Liver (tissue), 9 donors: ENCODE data around the gene ACADM. TPM values are rescaled to one million over a fixed set of nuclear protein-coding genes. Genes with fewer than 3 reads are reported as not detected.

ENCODE experiments used
- DNase-seq: peaks from one replicate; pipeline ENCODE4 v3.0.0-alpha.2; 2017; ENCODE audit warnings: low spot score
- H3K27ac ChIP-seq, 2 donors: one replicate each; pipeline ENCODE4 v1.7.0; 2013; ENCODE audit warnings: inconsistent platforms in 2 of 2, low read length in 2 of 2, control low read depth in 1 of 2, low read depth in 1 of 2, mild to moderate bottlenecking in 1 of 2
- H3K27me3 ChIP-seq, 4 donors: one replicate each; pipeline versions ENCODE4 v1.6.1 to v1.7.0; 2013; ENCODE audit warnings: low read length in 3 of 4, inconsistent platforms in 1 of 4, mild to moderate bottlenecking in 1 of 4, moderate library complexity in 1 of 4; ENCODE audit not compliant: control insufficient read depth in 4 of 4, insufficient read depth in 4 of 4
- H3K36me3 ChIP-seq, 4 donors: one replicate each; pipeline versions ENCODE4 v1.6.1 to v1.7.0; 2013; ENCODE audit warnings: low read length in 3 of 4, mild to moderate bottlenecking in 3 of 4, low read depth in 1 of 4, moderate library complexity in 1 of 4; ENCODE audit not compliant: control insufficient read depth in 4 of 4, insufficient read depth in 3 of 4
- H3K4me1 ChIP-seq, 4 donors: one replicate each; pipeline versions ENCODE4 v1.6.1 to v1.7.0; 2013; ENCODE audit warnings: low read length in 3 of 4, mild to moderate bottlenecking in 3 of 4, moderate library complexity in 1 of 4; ENCODE audit not compliant: control insufficient read depth in 4 of 4, insufficient read depth in 4 of 4
- H3K4me3 ChIP-seq, 3 donors: one replicate each; pipeline versions ENCODE4 v1.6.1 to v1.7.0; 2013; ENCODE audit warnings: low read length in 3 of 3, control low read depth in 1 of 3, low read depth in 1 of 3, mild to moderate bottlenecking in 1 of 3
- H3K9ac ChIP-seq, 2 donors: one replicate each; pipeline ENCODE4 v1.7.0; 2013; ENCODE audit warnings: low read length in 2 of 2, mild to moderate bottlenecking in 2 of 2, moderate library complexity in 2 of 2, control low read depth in 1 of 2, low read depth in 1 of 2
- H3K9me3 ChIP-seq, 4 donors: one replicate each; pipeline versions ENCODE4 v1.6.1 to v1.7.0; 2013; ENCODE audit warnings: low read length in 3 of 4; ENCODE audit not compliant: control insufficient read depth in 4 of 4
- CTCF ChIP-seq: fragments of 150-350 bp; IDR thresholded peaks from 2 replicates; pipeline ENCODE4 v1.5.1; 2017; ENCODE audit warnings: improper control_type of control experiment, low read depth, low read length; ENCODE audit not compliant: missing input control
- EGR1 ChIP-seq, 2 donors: IDR thresholded peaks; 2 replicates each; pipeline ENCODE4 v1.6.1; 2016 to 2018; ENCODE audit warnings: antibody characterized with exemption in 2 of 2, low read depth in 2 of 2
- FOXA1 ChIP-seq: IDR thresholded peaks from 2 replicates; pipeline ENCODE4 v1.6.1; 2016; ENCODE audit warnings: antibody characterized with exemption
- FOXA2 ChIP-seq: IDR thresholded peaks from 2 replicates; pipeline ENCODE4 v1.6.1; 2016; ENCODE audit warnings: antibody characterized with exemption
- GABPA ChIP-seq, 2 donors: IDR thresholded peaks in 1 of 2; conservative IDR thresholded peaks in 1 of 2; 2 replicates each; pipeline ENCODE4 v1.6.1; 2016; ENCODE audit warnings: antibody characterized with exemption in 2 of 2, mild to moderate bottlenecking in 1 of 2, moderate library complexity in 1 of 2
- HNF4A ChIP-seq, 2 donors: conservative IDR thresholded peaks; 2 replicates each; pipeline ENCODE4 v1.6.1; 2016; ENCODE audit warnings: antibody characterized with exemption in 2 of 2, mild to moderate bottlenecking in 2 of 2
- HNF4G ChIP-seq: IDR thresholded peaks from 2 replicates; pipeline ENCODE4 v1.6.1; 2016; ENCODE audit warnings: antibody characterized with exemption
- JUND ChIP-seq, 2 donors: IDR thresholded peaks; 2 replicates each; pipeline ENCODE4 v1.6.1; 2016; ENCODE audit warnings: antibody characterized with exemption in 2 of 2
- MAX ChIP-seq: IDR thresholded peaks from 2 replicates; pipeline ENCODE4 v1.6.1; 2016; ENCODE audit warnings: antibody characterized with exemption
- NR2F2 ChIP-seq: IDR thresholded peaks from 2 replicates; pipeline ENCODE4 v1.6.1; 2016; ENCODE audit warnings: antibody characterized with exemption
- RAD21 ChIP-seq, 2 donors: IDR thresholded peaks; 2 replicates each; pipeline ENCODE4 v1.6.1; 2016; ENCODE audit warnings: antibody characterized with exemption in 2 of 2, mild to moderate bottlenecking in 2 of 2
- RXRA ChIP-seq, 2 donors: IDR thresholded peaks; 2 replicates each; pipeline ENCODE4 v1.6.1; 2017 to 2018; ENCODE audit warnings: antibody characterized with exemption in 2 of 2, mild to moderate bottlenecking in 1 of 2
- SP1 ChIP-seq: IDR thresholded peaks from 2 replicates; pipeline ENCODE4 v1.6.1; 2018; ENCODE audit warnings: antibody characterized with exemption, mild to moderate bottlenecking
- TAF1 ChIP-seq: conservative IDR thresholded peaks from 2 replicates; pipeline ENCODE4 v1.6.1; 2016; ENCODE audit warnings: antibody characterized with exemption, mild to moderate bottlenecking
- YY1 ChIP-seq: IDR thresholded peaks from 2 replicates; pipeline ENCODE4 v1.6.1; 2016; ENCODE audit warnings: antibody characterized with exemption, mild to moderate bottlenecking
- ZBTB33 ChIP-seq: IDR thresholded peaks from 2 replicates; pipeline ENCODE4 v1.6.1; 2016; ENCODE audit warnings: antibody characterized with exemption
- WGBS: extraction: QIAGEN DNeasy Blood & Tissue Kit; methylation state at CpG from one replicate; pipeline ENCODE4 v1.1.7; 2013; 5-methylcytosine and 5-hydroxymethylcytosine counted together
- polyA plus RNA-seq, 2 donors: library from polyadenylated mRNA; stranded (reverse) in 1 of 2; unstranded in 1 of 2; fragments of 200-250 nt in 1 of 2; fragments of >200 nt in 1 of 2; fragmentation: Nextera tagmentation in 1 of 2; extraction: Ambion mirVana in 1 of 2; gene quantifications; one replicate each; pipeline versions ENCODE4 v1.2.1 to v1.2.3, GENCODE V29; 2013 to 2015
- total RNA-seq, 2 donors: library from RNA; depleted of rRNA; stranded (reverse); fragments of >200 nt; gene quantifications; one replicate each; pipeline ENCODE4 v1.2.3, GENCODE V29; 2014
- TF ChIP-seq, protein P1 (sequence below): IDR thresholded peaks from 2 replicates; pipeline ENCODE4 v1.6.1; 2016; ENCODE audit warnings: antibody characterized with exemption, mild to moderate bottlenecking
- TF ChIP-seq, protein P2 (sequence below): IDR thresholded peaks from 2 replicates; pipeline ENCODE4 v1.6.1; 2016; ENCODE audit warnings: antibody characterized with exemption
- donor health status: healthy.
- donor health status: healthy.
- donor health status: healthy.
- donor health status: healthy.
- donor health status: healthy.

Gene ACADM
- total and polyA plus RNA-seq, 4 donors, result 68.3 to 175 (median 149) TPM

GRCh38 chr1:75731881-75732280 lies 7.4 kb downstream of the ACADM start:
- H3K9me3 ChIP-seq, result no peaks in the 10 kb centered on the region
- WGBS, result 84% methylated on average over 4 of the region's 4 CpGs
- H3K27ac ChIP-seq, result no peak overlapping the region
- no peak for TF ChIP-seq SP1
- TF ChIP-seq MAX, result no peak
- H3K4me1 ChIP-seq, result peaks cover 2 to 10% (median 6%) of the 10 kb centered on the region in 4 donors
- no peak for DNase-seq
- H3K36me3 ChIP-seq, result peaks cover 11 to 35% (median 29%) of the 10 kb centered on the region in 4 donors
- H3K9ac ChIP-seq, result no peak overlapping the region
- no peak overlapping the region for H3K4me3 ChIP-seq
- H3K27me3 ChIP-seq, result no peaks in the 10 kb centered on the region

GRCh38 chr1:75732703-75733102 lies 8.2 kb downstream of the ACADM start:
- TF ChIP-seq TAF1 (no peak), NR2F2 (no peak), CTCF (no peak), HNF4G (no peak), EGR1 (IDR thresholded peaks at IDR 0.05; ENCODE audit: low read depth in 2 of 2) (no peak), RXRA (IDR thresholded peaks at IDR 0.05) (no peak), FOXA2 (no peak), SP1 (no peak)
- TF ChIP-seq, protein P1, sequence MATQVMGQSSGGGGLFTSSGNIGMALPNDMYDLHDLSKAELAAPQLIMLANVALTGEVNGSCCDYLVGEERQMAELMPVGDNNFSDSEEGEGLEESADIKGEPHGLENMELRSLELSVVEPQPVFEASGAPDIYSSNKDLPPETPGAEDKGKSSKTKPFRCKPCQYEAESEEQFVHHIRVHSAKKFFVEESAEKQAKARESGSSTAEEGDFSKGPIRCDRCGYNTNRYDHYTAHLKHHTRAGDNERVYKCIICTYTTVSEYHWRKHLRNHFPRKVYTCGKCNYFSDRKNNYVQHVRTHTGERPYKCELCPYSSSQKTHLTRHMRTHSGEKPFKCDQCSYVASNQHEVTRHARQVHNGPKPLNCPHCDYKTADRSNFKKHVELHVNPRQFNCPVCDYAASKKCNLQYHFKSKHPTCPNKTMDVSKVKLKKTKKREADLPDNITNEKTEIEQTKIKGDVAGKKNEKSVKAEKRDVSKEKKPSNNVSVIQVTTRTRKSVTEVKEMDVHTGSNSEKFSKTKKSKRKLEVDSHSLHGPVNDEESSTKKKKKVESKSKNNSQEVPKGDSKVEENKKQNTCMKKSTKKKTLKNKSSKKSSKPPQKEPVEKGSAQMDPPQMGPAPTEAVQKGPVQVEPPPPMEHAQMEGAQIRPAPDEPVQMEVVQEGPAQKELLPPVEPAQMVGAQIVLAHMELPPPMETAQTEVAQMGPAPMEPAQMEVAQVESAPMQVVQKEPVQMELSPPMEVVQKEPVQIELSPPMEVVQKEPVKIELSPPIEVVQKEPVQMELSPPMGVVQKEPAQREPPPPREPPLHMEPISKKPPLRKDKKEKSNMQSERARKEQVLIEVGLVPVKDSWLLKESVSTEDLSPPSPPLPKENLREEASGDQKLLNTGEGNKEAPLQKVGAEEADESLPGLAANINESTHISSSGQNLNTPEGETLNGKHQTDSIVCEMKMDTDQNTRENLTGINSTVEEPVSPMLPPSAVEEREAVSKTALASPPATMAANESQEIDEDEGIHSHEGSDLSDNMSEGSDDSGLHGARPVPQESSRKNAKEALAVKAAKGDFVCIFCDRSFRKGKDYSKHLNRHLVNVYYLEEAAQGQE, result no peak
- Histone ChIP-seq H3K9ac (no peak overlapping the region), H3K9me3 (no peaks in the 10 kb centered on the region), H3K4me1 (peaks cover under 1 to 6% (median 2%) of the 10 kb centered on the region in 4 donors), H3K27ac (no peak overlapping the region), H3K4me3 (no peak overlapping the region), H3K27me3 (no peaks in the 10 kb centered on the region), H3K36me3 (peaks cover 11 to 42% (median 33%) of the 10 kb centered on the region in 4 donors)
- WGBS, result 44% methylated on average over 1 of the region's 1 CpG
- no peak for DNase-seq

DNA sequence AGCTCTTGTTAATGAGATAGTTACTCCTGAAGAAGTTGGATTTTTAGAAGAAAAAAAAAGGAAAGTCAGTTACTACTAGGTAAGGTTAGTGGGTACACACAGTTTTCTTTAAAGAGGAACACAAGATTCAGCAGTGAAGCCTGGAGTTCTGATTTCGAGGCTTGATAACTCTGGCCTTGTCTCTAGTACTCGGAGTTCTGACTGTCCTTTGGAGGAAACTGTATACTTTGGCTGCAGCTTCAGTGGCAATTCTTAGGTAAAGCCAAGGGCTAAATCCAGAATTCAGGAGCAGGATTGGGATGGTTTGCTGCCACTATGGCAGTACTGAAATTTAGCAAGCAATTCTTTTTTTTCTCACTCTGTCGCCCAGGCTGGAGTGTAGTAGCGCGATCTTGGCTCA lies 9.2 kb downstream of the ACADM start:
- no peaks in the 10 kb centered on the region for H3K9me3 ChIP-seq
- peaks cover 11 to 44% (median 36%) of the 10 kb centered on the region in 4 donors for H3K36me3 ChIP-seq
- H3K4me1 ChIP-seq, result peaks cover 0 to 2% (median 0%) of the 10 kb centered on the region in 4 donors
- DNase-seq, result no peak
- H3K4me3 ChIP-seq, result no peak overlapping the region
- WGBS, result 89% methylated on average over 5 of the region's 5 CpGs
- no peak overlapping the region for H3K27ac ChIP-seq
- no peaks in the 10 kb centered on the region for H3K27me3 ChIP-seq
- H3K9ac ChIP-seq, result no peak overlapping the region
- no peak for TF ChIP-seq SP1
- no peak for TF ChIP-seq ZBTB33
- no peak for TF ChIP-seq NR2F2
- no peak for TF ChIP-seq RAD21 (IDR thresholded peaks at IDR 0.05)
- TF ChIP-seq HNF4A (conservative IDR thresholded peaks at IDR 0.05), result no peak
- TF ChIP-seq FOXA1, result no peak
- no peak for TF ChIP-seq HNF4G
- TF ChIP-seq, protein P2, sequence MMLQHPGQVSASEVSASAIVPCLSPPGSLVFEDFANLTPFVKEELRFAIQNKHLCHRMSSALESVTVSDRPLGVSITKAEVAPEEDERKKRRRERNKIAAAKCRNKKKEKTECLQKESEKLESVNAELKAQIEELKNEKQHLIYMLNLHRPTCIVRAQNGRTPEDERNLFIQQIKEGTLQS, result no peak
- no peak for TF ChIP-seq JUND (IDR thresholded peaks at IDR 0.05)
- TF ChIP-seq GABPA (IDR thresholded peaks at IDR 0.05 in 1 of 2, conservative IDR thresholded peaks at IDR 0.05 in 1 of 2), result no peak
- no peak for TF ChIP-seq YY1
- TF ChIP-seq CTCF, result no peak
